Tibial artery (tissue), 4 donors: ENCODE results near the gene VWF.
A peak's percentile ranks its signal among the peaks of the same experiment; 100 is the strongest.

ENCODE experiments used
- DNase-seq, 2 donors: peaks; one replicate each; pipeline ENCODE4 v3.0.0-alpha.2; 2019
- H3K27ac ChIP-seq, 2 donors: fragments of 200-600 bp; sonication (generic) in 1 of 2; 1 replicate in 1 of 2; 2 replicates in 1 of 2; pipeline ENCODE4 v1.5.1; 2018 to 2019; ENCODE audit warnings: mild to moderate bottlenecking in 1 of 2
- H3K27me3 ChIP-seq, 2 donors: fragments of 200-600 bp; sonication (generic) in 1 of 2; one replicate each; pipeline versions ENCODE4 v1.5.1 to v1.6.0; 2016 to 2019
- H3K36me3 ChIP-seq, 3 donors: fragments of 200-600 bp; sonication (generic) in 2 of 3; one replicate each; pipeline ENCODE4 v1.5.1; 2016 to 2019; ENCODE audit warnings: mild to moderate bottlenecking in 2 of 3
- H3K4me1 ChIP-seq, 4 donors: fragments of 200-600 bp; sonication (generic) in 2 of 4; 1 replicate in 3 of 4; 2 replicates in 1 of 4; pipeline ENCODE4 v1.5.1; 2016 to 2019
- H3K4me3 ChIP-seq, 2 donors: fragments of 200-600 bp; sonication (generic) in 1 of 2; 1 replicate in 1 of 2; 2 replicates in 1 of 2; pipeline ENCODE4 v1.5.1; 2018 to 2019; ENCODE audit warnings: mild to moderate bottlenecking in 2 of 2
- H3K9me3 ChIP-seq, 3 donors: fragments of 200-600 bp; sonication (generic) in 1 of 3; one replicate each; pipeline ENCODE4 v1.5.1; 2016 to 2019
- intact Hi-C: fragments of 100-400 bp; cut with DNase I; formaldehyde crosslinking; loops from one replicate; pipeline ENCODE4 v1.15.0; 2023; ENCODE audit warnings: low total_unique reads
- TF ChIP-seq, protein P1 (sequence below), 2 experiments: fragments of 200-600 bp in 1 of 2; fragments of 450-650 bp in 1 of 2; IDR thresholded peaks; one replicate each; pipeline ENCODE4 v1.5.1; 2017 to 2019; ENCODE audit warnings: antibody characterized with exemption in 2 of 2, mild to moderate bottlenecking in 1 of 2, moderate library complexity in 1 of 2

Gene VWF

DNA sequence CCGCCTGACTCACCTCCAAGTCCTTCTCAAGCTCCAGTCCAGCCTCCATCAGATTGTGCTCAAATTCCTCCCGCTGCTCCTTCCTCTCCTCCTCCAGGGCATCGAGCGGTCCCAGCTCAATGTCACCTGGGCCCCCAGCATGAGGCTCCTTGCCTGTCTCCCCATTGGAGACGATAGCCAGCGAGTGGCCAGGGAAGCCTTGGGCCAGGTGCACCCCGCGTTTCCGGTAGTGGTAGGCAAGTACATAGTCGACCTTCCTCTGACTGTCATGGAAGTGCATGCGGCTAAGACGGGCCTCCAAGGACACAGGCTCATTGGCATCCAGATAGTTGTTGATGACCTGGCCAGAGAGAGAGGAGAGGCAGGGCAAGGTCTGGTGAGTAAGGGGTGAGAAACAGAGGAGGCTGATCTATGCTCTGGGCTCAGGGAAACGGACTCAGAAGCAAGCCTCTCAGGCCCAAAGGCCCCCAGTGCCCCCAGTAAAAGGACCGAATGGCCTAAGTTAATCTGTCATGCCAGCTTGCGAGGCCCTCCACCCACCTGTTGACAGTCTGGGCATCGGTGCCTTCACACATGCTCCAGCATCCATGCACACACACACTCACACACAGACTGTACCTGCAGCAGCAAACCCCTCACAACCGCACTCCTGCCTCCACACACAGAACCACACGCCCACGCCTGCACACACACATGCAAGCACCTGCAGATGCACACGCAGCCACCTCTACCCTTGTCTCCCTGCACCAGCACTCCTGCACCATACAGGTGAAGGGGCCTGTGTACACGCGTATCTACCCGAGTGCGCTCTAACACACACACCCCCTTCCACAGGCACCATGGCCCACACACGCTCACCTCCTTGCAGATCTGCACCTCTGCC lies 203.2 kb downstream of the VWF start:
- H3K27ac ChIP-seq, result no peak overlapping the region
- DNase-seq, result peak in 1 of 2 donors; percentile 38
- H3K27me3 ChIP-seq, result peaks cover 0 to 14% of the 10 kb centered on the region in 2 donors
- H3K36me3 ChIP-seq, result no peaks in the 10 kb centered on the region
- H3K9me3 ChIP-seq, result no peaks in the 10 kb centered on the region
- no peaks in the 10 kb centered on the region for H3K4me1 ChIP-seq
- intact Hi-C loops, result no loop called here
- no peak overlapping the region for H3K4me3 ChIP-seq
- TF ChIP-seq, protein P1, sequence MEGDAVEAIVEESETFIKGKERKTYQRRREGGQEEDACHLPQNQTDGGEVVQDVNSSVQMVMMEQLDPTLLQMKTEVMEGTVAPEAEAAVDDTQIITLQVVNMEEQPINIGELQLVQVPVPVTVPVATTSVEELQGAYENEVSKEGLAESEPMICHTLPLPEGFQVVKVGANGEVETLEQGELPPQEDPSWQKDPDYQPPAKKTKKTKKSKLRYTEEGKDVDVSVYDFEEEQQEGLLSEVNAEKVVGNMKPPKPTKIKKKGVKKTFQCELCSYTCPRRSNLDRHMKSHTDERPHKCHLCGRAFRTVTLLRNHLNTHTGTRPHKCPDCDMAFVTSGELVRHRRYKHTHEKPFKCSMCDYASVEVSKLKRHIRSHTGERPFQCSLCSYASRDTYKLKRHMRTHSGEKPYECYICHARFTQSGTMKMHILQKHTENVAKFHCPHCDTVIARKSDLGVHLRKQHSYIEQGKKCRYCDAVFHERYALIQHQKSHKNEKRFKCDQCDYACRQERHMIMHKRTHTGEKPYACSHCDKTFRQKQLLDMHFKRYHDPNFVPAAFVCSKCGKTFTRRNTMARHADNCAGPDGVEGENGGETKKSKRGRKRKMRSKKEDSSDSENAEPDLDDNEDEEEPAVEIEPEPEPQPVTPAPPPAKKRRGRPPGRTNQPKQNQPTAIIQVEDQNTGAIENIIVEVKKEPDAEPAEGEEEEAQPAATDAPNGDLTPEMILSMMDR (IDR thresholded peaks at IDR 0.05), result no peak

DNA sequence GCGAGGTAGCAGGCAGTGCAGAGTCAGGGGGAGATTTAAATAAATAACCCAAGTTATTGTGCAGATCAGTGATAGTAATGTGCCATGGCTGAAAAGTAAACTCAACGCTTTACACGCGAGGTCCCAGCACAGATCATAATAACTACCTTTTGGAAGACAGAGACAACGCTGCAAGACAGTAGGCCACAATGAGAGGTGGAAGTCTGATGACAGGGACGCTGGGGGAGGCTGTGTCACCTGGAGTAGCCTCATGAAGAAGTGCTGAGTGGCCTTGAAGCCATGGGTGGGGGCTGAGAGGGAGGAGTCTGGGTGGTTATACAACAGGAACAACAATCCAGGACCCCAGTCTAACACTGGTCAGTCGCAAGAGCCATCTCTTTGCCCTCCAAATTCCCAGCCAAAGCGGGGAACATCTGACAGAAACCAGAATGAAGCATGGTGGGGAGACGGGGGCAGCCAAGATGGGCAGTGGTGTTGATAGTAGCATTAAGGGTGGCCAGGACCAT lies 207.6 kb downstream of the VWF start:
- Histone ChIP-seq H3K4me1 (no peaks in the 10 kb centered on the region), H3K27ac (no peak overlapping the region), H3K36me3 (no peaks in the 10 kb centered on the region), H3K4me3 (no peak overlapping the region), H3K27me3 (peaks cover 0 to 10% of the 10 kb centered on the region in 2 donors), H3K9me3 (no peaks in the 10 kb centered on the region)
- intact Hi-C loops, result no loop called here
- DNase-seq, result peak in 1 of 2 donors; percentile 45
- TF ChIP-seq, protein P1 (IDR thresholded peaks at IDR 0.05), result no peak

DNA sequence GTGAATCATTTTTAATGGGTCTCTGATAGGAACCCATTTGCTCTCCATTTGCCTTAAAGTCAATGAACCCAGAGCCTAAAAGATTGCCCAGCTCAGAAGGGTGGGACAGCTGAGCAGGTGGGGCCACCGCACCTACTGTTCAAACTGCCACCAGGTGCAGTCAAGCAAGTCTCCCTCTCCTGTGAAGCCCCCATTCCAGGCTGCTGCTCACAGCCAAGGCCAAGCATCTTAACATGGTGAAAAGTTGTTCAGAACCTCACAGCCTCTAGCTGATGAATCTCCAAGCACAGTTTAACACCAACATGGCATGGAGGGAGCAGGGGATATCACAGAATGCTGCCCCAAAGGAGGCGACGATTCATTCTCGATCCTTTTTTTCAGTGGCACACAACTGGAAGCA lies 209.0 kb downstream of the VWF start:
- intact Hi-C loops, result no loop called here

DNA sequence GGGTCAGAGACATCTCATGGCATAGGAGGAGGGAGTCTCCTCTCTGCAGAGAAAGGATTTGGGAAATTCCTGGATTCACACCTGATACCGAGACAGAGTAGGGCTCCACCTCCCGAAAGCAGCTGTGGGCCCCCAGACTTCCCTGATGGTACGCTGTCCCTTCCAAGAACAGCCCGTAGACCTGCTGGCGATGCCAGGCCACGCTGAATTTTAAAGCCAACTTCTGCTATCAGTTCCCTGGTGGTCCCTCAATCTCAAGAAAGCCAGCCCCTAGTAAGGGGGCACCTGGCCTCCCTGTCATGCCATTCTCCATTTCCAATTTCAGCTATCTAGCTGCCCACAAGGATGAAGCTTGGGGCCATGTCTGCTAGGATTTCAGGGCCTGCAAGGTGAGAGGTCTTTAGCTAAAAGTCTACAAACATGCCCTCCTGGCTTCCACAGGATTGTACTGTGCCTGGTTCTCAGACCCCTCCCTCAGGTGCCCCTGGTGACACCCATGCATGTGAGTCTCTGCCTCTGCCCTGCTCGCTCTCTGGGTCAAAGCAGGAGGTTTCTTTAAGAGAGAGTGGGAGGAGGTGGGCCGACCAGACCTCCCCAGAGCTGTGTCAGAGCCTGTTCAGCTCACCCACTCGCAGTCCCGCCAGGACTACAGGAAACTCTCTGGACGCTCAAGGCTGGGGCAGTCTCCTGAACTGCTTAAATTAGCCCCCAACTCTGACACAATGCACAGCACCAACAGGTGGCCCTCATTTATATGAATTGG lies 209.9 kb downstream of the VWF start:
- H3K27me3 ChIP-seq, result peaks cover 0 to 16% of the 10 kb centered on the region in 2 donors
- intact Hi-C loops, result no loop called here
- TF ChIP-seq, protein P1 (IDR thresholded peaks at IDR 0.05), result no peak
- H3K4me1 ChIP-seq, result no peaks in the 10 kb centered on the region
- H3K27ac ChIP-seq, result no peak overlapping the region
- no peak overlapping the region for H3K4me3 ChIP-seq
- DNase-seq, result peak in 1 of 2 donors; percentile 47
- no peaks in the 10 kb centered on the region for H3K9me3 ChIP-seq
- H3K36me3 ChIP-seq, result no peaks in the 10 kb centered on the region

More for the DNA sequence above, 209.0 kb downstream of the VWF start:
- H3K4me1 ChIP-seq, result no peaks in the 10 kb centered on the region
- H3K4me3 ChIP-seq, result no peak overlapping the region
- H3K27me3 ChIP-seq, result peaks cover 0 to 16% of the 10 kb centered on the region in 2 donors
- H3K36me3 ChIP-seq, result no peaks in the 10 kb centered on the region
- no peaks in the 10 kb centered on the region for H3K9me3 ChIP-seq
- H3K27ac ChIP-seq, result no peak overlapping the region
- peak in 1 of 2 donors; percentile 33 for DNase-seq
- TF ChIP-seq, protein P1 (IDR thresholded peaks at IDR 0.05), result no peak

DNA sequence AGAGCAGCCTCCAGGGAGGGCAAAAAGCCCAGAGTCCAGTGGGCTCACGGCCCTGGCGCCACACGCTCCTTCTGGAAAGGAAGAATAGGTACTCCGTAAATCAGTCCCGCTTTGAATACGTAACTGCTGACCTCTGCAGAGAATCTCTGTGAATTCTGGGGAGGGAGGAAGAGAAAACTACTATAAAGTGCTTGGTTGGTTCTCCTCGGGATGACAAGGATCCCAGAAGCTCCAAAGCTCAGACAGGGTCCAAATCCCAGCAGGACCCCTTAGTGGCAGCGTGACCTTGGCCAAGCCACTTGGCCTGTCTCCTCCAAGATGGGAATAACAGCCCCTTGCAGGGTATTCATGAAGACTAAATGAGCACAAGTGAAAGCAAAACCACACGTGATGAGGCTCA lies 211.1 kb downstream of the VWF start:
- H3K36me3 ChIP-seq, result no peaks in the 10 kb centered on the region
- peaks cover 0 to 22% of the 10 kb centered on the region in 2 donors for H3K27me3 ChIP-seq
- intact Hi-C loops, result no loop called here
- no peak overlapping the region for H3K4me3 ChIP-seq
- TF ChIP-seq, protein P1 (IDR thresholded peaks at IDR 0.05), result no peak
- DNase-seq, result no peak
- no peaks in the 10 kb centered on the region for H3K4me1 ChIP-seq
- H3K27ac ChIP-seq, result no peak overlapping the region
- H3K9me3 ChIP-seq, result no peaks in the 10 kb centered on the region
